B cell (primary cell): Measurements from ENCODE around the gene IL34. TPM values are rescaled to one million over a fixed set of nuclear protein-coding genes. Genes with fewer than 3 reads are reported as not detected.

Source experiments
- ATAC-seq: fragments of 200-7000 bp; cut with Tn5 transposase; one replicate; pipeline ENCODE4 v1.10.0; 2021; ENCODE audit warnings: low read depth, mild to moderate bottlenecking, moderate number of reproducible peaks, moderate library complexity
- CTCF ChIA-PET: fragments of 350-600 bp; sonication (Branson Sonifier 250); formaldehyde crosslinking; loops from one replicate; lab custom pipeline; 2021; ENCODE audit warnings: antibody characterized with exemption, inconsistent platforms; lab: Charles Lee
- POLR2A ChIA-PET: fragments of 350-600 bp; sonication (Branson Sonifier 250); formaldehyde crosslinking; loops from one replicate; lab custom pipeline; 2021; ENCODE audit warnings: antibody characterized with exemption; lab: Charles Lee
- DNase-seq: peaks from one replicate; pipeline ENCODE4 v3.0.0; 2013
- H2AFZ ChIP-seq: 2 replicates; pipeline ENCODE4 v1.6.1; 2012; ENCODE audit warnings: mild to moderate bottlenecking, low read depth, low read length; ENCODE audit not compliant: insufficient read depth, poor library complexity, severe bottlenecking
- H3K27ac ChIP-seq, 2 donors: 1 replicate in 1 of 2; 2 replicates in 1 of 2; pipeline ENCODE4 v1.5.1; 2012 to 2013; ENCODE audit warnings: low read length in 2 of 2, mild to moderate bottlenecking in 2 of 2, moderate library complexity in 1 of 2
- H3K27me3 ChIP-seq, 4 experiments: fragments of 200-600 bp in 1 of 4; sonication (generic) in 1 of 4; replicated peaks in 1 of 4; 1 replicate in 2 of 4; 2 replicates in 2 of 4; pipeline versions ENCODE4 v1.6.1 to v1.7.0; 2013 to 2016; ENCODE audit warnings: low read length in 3 of 4, mild to moderate bottlenecking in 2 of 4, mixed read lengths in 1 of 4, moderate library complexity in 1 of 4; ENCODE audit not compliant: insufficient read depth in 4 of 4, control insufficient read depth in 3 of 4; ENCODE audit errors: control extremely low read depth in 1 of 4
- H3K36me3 ChIP-seq, 2 experiments: replicated peaks in 1 of 2; 1 replicate in 1 of 2; 2 replicates in 1 of 2; pipeline versions ENCODE4 v1.6.1 to v1.7.1; 2013; ENCODE audit warnings: low read length in 1 of 2; ENCODE audit not compliant: insufficient read depth in 2 of 2, control insufficient read depth in 1 of 2; ENCODE audit errors: control extremely low read depth in 1 of 2, extremely low read depth in 1 of 2
- H3K4me1 ChIP-seq, 2 donors: fragments of 200-600 bp in 1 of 2; sonication (generic) in 1 of 2; 1 replicate in 1 of 2; 2 replicates in 1 of 2; pipeline versions ENCODE4 v1.5.1 to v1.6.1; 2013 to 2017; ENCODE audit warnings: low read length in 2 of 2; ENCODE audit not compliant: control insufficient read depth in 2 of 2, insufficient read depth in 2 of 2
- H3K4me2 ChIP-seq: replicated peaks from 2 replicates; pipeline ENCODE3; 2012; ENCODE audit warnings: mild to moderate bottlenecking, low read depth, low read length; ENCODE audit not compliant: poor library complexity, severe bottlenecking
- H3K4me3 ChIP-seq, 5 experiments: fragments of 200-600 bp in 1 of 5; sonication (generic) in 1 of 5; 1 replicate in 3 of 5; 2 replicates in 2 of 5; pipeline versions ENCODE4 v1.5.1 to v1.7.0; 2011 to 2016; ENCODE audit warnings: low read length in 4 of 5, mild to moderate bottlenecking in 4 of 5, low read depth in 2 of 5, control low read depth in 1 of 5, moderate library complexity in 1 of 5; ENCODE audit not compliant: insufficient read depth in 1 of 5; ENCODE audit errors: control extremely low read depth in 1 of 5, extremely low read depth in 1 of 5
- H3K79me2 ChIP-seq: fragments of 200-600 bp; sonication (generic); one replicate; pipeline ENCODE4 v1.6.0; 2016; ENCODE audit warnings: low read length; ENCODE audit not compliant: control insufficient read depth, insufficient read depth
- H3K9ac ChIP-seq: fragments of 200-600 bp; sonication (generic); 2 replicates; pipeline ENCODE4 v1.6.1; 2017; ENCODE audit warnings: mild to moderate bottlenecking, low read length, moderate library complexity
- H3K9me3 ChIP-seq, 3 donors: one replicate each; pipeline versions ENCODE4 v1.6.1 to v1.7.1; 2013; ENCODE audit warnings: low read length in 2 of 3; ENCODE audit not compliant: control insufficient read depth in 2 of 3, insufficient read depth in 1 of 3; ENCODE audit errors: control extremely low read depth in 1 of 3
- H4K20me1 ChIP-seq: 2 replicates; pipeline ENCODE4 v1.6.0; 2012; ENCODE audit warnings: mild to moderate bottlenecking, low read length; ENCODE audit not compliant: insufficient read depth, control insufficient read depth, poor library complexity, severe bottlenecking
- H3K27ac Mint-ChIP-seq: one replicate; pipeline ENCODE4 v1.8.0; 2021; ENCODE audit warnings: mixed read lengths
- H3K27me3 Mint-ChIP-seq: one replicate; pipeline ENCODE4 v1.8.0; 2021; ENCODE audit warnings: mixed read lengths
- H3K4me1 Mint-ChIP-seq: one replicate; pipeline ENCODE4 v1.8.0; 2021; ENCODE audit warnings: mixed read lengths
- H3K4me3 Mint-ChIP-seq: one replicate; pipeline ENCODE4 v1.8.0; 2021; ENCODE audit warnings: mixed read lengths
- H3K9me3 Mint-ChIP-seq: one replicate; pipeline ENCODE4 v1.8.0; 2022; ENCODE audit warnings: mixed read lengths; ENCODE audit not compliant: insufficient read depth
- EZH2 ChIP-seq: IDR thresholded peaks from 2 replicates; pipeline ENCODE4 v1.6.1; 2012; ENCODE audit warnings: borderline replicate concordance, low read depth, mild to moderate bottlenecking, moderate library complexity, low read length; ENCODE audit not compliant: insufficient read depth, poor library complexity, severe bottlenecking
- WGBS: methylation state at CpG from one replicate; pipeline ENCODE4 v1.1.5; 2013; ENCODE audit warnings: missing lambda C conversion rate; ENCODE audit not compliant: insufficient coverage; 5-methylcytosine and 5-hydroxymethylcytosine counted together
- intact Hi-C: fragments of 100-400 bp; cut with micrococcal nuclease; formaldehyde crosslinking; loops from one replicate; pipeline ENCODE4 v1.10.0; 2022
- polyA plus RNA-seq: library from polyadenylated mRNA; depleted of rRNA; stranded (reverse); fragments of >200 nt; gene quantifications from 2 replicates; pipeline ENCODE4 v1.2.3, GENCODE V29; 2012
- total RNA-seq, 2 donors: library from RNA; stranded (reverse); fragments of 120-200 nt in 1 of 2; gene quantifications; 1 replicate in 1 of 2; 2 replicates in 1 of 2; pipeline versions ENCODE4 v1.2.3 to v1.2.4, GENCODE V29; 2013 to 2022
- TF ChIP-seq, protein P1 (sequence below): fragments of 200-600 bp; IDR thresholded peaks from one replicate; pipeline ENCODE4 v1.8.0; 2022; ENCODE audit warnings: antibody characterized with exemption, mild to moderate bottlenecking

Gene IL34
- total and polyA plus RNA-seq, 2 donors (not counting 1 experiment from before 2014, with no cell fraction given), result 0.09 TPM; not detected in 1

DNA sequence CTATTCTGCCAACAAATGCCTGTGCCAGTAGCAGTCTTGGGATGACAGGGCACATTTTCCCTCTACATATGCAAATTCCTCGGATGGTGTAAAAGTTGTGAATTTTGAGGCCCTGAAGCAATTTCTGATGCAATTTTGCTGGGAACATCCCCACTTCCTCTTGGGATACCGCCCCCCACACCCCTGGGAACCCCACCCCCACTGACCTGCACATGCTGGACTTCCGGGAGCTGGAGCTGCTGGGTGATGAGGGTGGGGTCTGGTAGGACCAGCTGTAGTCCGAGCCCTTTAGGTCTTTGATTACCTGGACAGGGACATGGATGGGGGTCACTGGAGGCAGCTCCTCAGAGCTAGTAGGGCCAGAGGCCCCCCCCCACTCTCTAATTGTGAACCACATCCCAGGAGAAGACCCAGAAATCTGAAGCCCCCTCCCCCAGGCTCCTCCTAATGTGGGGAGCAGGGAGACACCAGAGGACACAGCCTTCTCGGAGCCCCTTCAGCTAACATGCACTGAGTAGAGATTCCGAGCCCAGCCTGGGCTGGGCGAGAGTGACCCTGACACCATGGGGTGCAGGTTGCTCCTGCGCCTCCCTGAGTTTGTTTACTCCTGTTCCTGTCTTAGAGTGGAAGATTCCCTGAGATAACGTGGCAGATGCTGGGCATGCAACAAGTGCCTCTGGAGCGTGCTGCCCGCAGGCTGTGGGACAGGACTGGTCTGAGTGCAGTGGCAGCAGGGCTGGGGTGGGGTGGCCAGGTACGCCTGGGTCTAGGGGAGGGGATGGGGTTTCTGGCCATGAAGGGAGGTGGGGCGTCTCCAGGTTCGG, 30.5 kb downstream of the IL34 start:
- H4K20me1 ChIP-seq, result no peaks in the 10 kb centered on the region
- DNase-seq (no peak), ATAC-seq (no peak)
- POLR2A ChIA-PET, result no interaction called here
- no peak overlapping the region for H3K4me3 ChIP-seq
- WGBS, result 93% methylated on average over 10 of the region's 14 CpGs
- no peaks in the 10 kb centered on the region for H3K36me3 ChIP-seq
- no peak overlapping the region for H3K9ac ChIP-seq
- H3K27me3 ChIP-seq, result no peaks in the 10 kb centered on the region
- intact Hi-C loops, result no loop called here
- H3K4me2 ChIP-seq, result no peak overlapping the region
- H3K4me3 Mint-ChIP-seq, result no peak overlapping the region
- H3K4me1 Mint-ChIP-seq, result no peaks in the 10 kb centered on the region
- no peak overlapping the region for H3K27ac ChIP-seq
- H3K27ac Mint-ChIP-seq, result no peak overlapping the region
- TF ChIP-seq EZH2, result no peak
- CTCF ChIA-PET, result no interaction called here
- H3K9me3 Mint-ChIP-seq, result no peaks in the 10 kb centered on the region
- H3K4me1 ChIP-seq, result no peaks in the 10 kb centered on the region
- no peaks in the 10 kb centered on the region for H3K27me3 Mint-ChIP-seq
- H2AFZ ChIP-seq, result no peak overlapping the region
- H3K9me3 ChIP-seq, result no peaks in the 10 kb centered on the region
- H3K79me2 ChIP-seq, result no peaks in the 10 kb centered on the region

DNA sequence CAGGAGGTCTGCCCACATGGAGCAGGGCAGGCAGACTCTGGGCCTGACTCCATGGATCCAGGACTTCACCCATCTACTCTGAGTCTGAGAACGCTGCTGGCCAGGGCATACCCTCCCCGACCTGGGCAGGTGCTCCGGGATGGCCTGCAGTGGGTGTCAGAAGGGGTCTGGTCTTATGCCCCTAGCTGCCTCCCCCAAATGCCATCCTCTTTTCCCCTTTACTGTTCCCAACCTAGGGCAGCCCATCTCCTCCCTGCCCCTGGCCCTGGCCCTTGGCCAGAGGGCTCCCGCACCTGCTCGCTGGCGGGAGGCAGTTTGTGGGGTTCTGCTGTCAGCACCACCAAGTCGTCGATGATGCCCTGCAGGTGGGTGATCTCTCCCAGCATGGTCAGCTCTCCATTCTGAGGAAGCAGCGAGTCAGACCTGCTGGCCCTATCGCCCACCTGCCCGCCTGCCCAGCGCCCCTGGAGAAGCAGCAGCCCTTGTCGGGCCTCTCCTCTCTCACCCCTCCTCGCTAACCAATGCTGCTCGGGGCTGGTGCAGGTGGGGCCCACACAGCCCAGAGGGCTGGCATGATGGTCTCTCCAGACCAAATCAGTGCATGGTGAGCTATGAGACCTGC, 31.3 kb downstream of the IL34 start:
- no peaks in the 10 kb centered on the region for H3K4me1 ChIP-seq
- H3K9me3 ChIP-seq, result no peaks in the 10 kb centered on the region
- WGBS, result 96% methylated on average over 15 of the region's 15 CpGs
- no peaks in the 10 kb centered on the region for H3K27me3 Mint-ChIP-seq
- H3K9me3 Mint-ChIP-seq, result no peaks in the 10 kb centered on the region
- no peaks in the 10 kb centered on the region for H3K4me1 Mint-ChIP-seq
- intact Hi-C loops, result no loop called here
- peaks cover 0 to 2% (median 0%) of the 10 kb centered on the region in 4 experiments for H3K27me3 ChIP-seq
- CTCF ChIA-PET, result no interaction called here
- ATAC-seq (no peak), DNase-seq (no peak)
- no peak overlapping the region for H3K4me3 ChIP-seq
- H3K9ac ChIP-seq, result no peak overlapping the region
- H3K79me2 ChIP-seq, result no peaks in the 10 kb centered on the region
- H3K27ac ChIP-seq, result no peak overlapping the region
- no peak overlapping the region for H3K4me3 Mint-ChIP-seq
- POLR2A ChIA-PET, result no interaction called here
- H2AFZ ChIP-seq, result no peak overlapping the region
- H4K20me1 ChIP-seq, result no peaks in the 10 kb centered on the region
- H3K36me3 ChIP-seq, result no peaks in the 10 kb centered on the region
- no peak for TF ChIP-seq EZH2
- TF ChIP-seq, protein P1, sequence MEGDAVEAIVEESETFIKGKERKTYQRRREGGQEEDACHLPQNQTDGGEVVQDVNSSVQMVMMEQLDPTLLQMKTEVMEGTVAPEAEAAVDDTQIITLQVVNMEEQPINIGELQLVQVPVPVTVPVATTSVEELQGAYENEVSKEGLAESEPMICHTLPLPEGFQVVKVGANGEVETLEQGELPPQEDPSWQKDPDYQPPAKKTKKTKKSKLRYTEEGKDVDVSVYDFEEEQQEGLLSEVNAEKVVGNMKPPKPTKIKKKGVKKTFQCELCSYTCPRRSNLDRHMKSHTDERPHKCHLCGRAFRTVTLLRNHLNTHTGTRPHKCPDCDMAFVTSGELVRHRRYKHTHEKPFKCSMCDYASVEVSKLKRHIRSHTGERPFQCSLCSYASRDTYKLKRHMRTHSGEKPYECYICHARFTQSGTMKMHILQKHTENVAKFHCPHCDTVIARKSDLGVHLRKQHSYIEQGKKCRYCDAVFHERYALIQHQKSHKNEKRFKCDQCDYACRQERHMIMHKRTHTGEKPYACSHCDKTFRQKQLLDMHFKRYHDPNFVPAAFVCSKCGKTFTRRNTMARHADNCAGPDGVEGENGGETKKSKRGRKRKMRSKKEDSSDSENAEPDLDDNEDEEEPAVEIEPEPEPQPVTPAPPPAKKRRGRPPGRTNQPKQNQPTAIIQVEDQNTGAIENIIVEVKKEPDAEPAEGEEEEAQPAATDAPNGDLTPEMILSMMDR, result no peak
- no peak overlapping the region for H3K4me2 ChIP-seq
- no peak overlapping the region for H3K27ac Mint-ChIP-seq
